PC-9 (cell line): ENCODE measurements around the gene TOMT. TPM values are rescaled to one million over a fixed set of nuclear protein-coding genes. Genes with fewer than 3 reads are reported as not detected.

ENCODE experiments used
- BruUV-seq: library from RNA; stranded (reverse); fragments of 400-500 nt; replicated peaks from 2 replicates; lab custom pipeline; 2021; lab: Mats Ljungman, UMichigan
- CTCF ChIA-PET: fragments of 300-600 bp; sonication (Branson Sonifier 250); formaldehyde crosslinking; loops from one replicate; lab custom pipeline; 2022; ENCODE audit warnings: antibody characterized with exemption; lab: Charles Lee
- POLR2A ChIA-PET: fragments of 300-600 bp; sonication (Branson Sonifier 250); formaldehyde crosslinking; loops from one replicate; lab custom pipeline; 2022; ENCODE audit warnings: antibody characterized with exemption; ENCODE audit not compliant: unreplicated experiment; lab: Charles Lee
- DNase-seq, 2 experiments: peaks; one replicate each; pipeline versions ENCODE4 v3.0.0 to v3.0.0-alpha.2; 2015 to 2022; ENCODE audit warnings: mixed read lengths in 1 of 2
- H2AFZ ChIP-seq: fragments of 200-600 bp; sonication (generic); 2 replicates; pipeline ENCODE4 v1.8.1; 2017; ENCODE audit warnings: antibody characterized with exemption
- H3F3A ChIP-seq: fragments of 200-600 bp; sonication (generic); 2 replicates; pipeline ENCODE4 v1.8.1; 2017; ENCODE audit warnings: antibody characterized with exemption, mild to moderate bottlenecking, low read depth; ENCODE audit not compliant: insufficient read depth
- H3K27ac ChIP-seq: fragments of 200-600 bp; sonication (generic); 2 replicates; pipeline ENCODE4 v1.6.1; 2016; ENCODE audit warnings: mixed run types
- H3K27me3 ChIP-seq: fragments of 200-600 bp; sonication (generic); 2 replicates; pipeline ENCODE4 v1.6.1; 2016; ENCODE audit warnings: low read depth, mixed run types; ENCODE audit not compliant: insufficient read depth
- H3K36me3 ChIP-seq: fragments of 200-600 bp; sonication (generic); 2 replicates; pipeline ENCODE4 v1.6.1; 2016; ENCODE audit warnings: low read depth, mixed run types
- H3K4me1 ChIP-seq: fragments of 200-600 bp; sonication (generic); replicated peaks from 2 replicates; pipeline ENCODE4 v1.6.1; 2016; ENCODE audit warnings: mixed run types; ENCODE audit not compliant: insufficient read depth
- H3K4me2 ChIP-seq: fragments of 200-600 bp; sonication (generic); 2 replicates; pipeline ENCODE4 v1.6.1; 2017; ENCODE audit warnings: mixed run types
- H3K4me3 ChIP-seq: fragments of 200-600 bp; sonication (generic); 2 replicates; pipeline ENCODE4 v1.6.1; 2016; ENCODE audit warnings: mixed run types
- H3K79me2 ChIP-seq: fragments of 200-600 bp; sonication (generic); 2 replicates; pipeline ENCODE4 v1.6.1; 2017; ENCODE audit warnings: low read depth, mixed run types
- H3K9me2 ChIP-seq: fragments of 200-600 bp; sonication (generic); 2 replicates; pipeline ENCODE4 v1.8.1; 2017; ENCODE audit warnings: mild to moderate bottlenecking; ENCODE audit not compliant: insufficient read depth
- H3K9me3 ChIP-seq: fragments of 200-600 bp; sonication (generic); 2 replicates; pipeline ENCODE4 v1.8.1; 2016; ENCODE audit warnings: low read depth; ENCODE audit not compliant: insufficient read depth
- H4K20me1 ChIP-seq: fragments of 200-600 bp; sonication (generic); 2 replicates; pipeline ENCODE4 v1.8.1; 2017; ENCODE audit not compliant: insufficient read depth
- EZH2 ChIP-seq: fragments of 200-600 bp; sonication (generic); IDR thresholded peaks from 2 replicates; pipeline ENCODE4 v1.8.0; 2017; ENCODE audit warnings: antibody characterized with exemption, low read depth
- intact Hi-C: fragments of 100-400 bp; cut with micrococcal nuclease; formaldehyde crosslinking; loops from one replicate; pipeline ENCODE4 v1.10.0; 2022; ENCODE audit not compliant: unreplicated experiment
- total RNA-seq: library from RNA; stranded (reverse); gene quantifications from 2 replicates; pipeline ENCODE4 v1.2.3, GENCODE V29; 2021
- TF ChIP-seq, protein P1 (sequence below): fragments of 200-600 bp; sonication (generic); conservative IDR thresholded peaks from 2 replicates; pipeline ENCODE4 v1.6.1; 2017; ENCODE audit warnings: mixed run types, antibody characterized with exemption, mild to moderate bottlenecking, moderate library complexity

The TOMT gene
- total RNA-seq, 1 experiment from 2014 or later, result not detected

DNA sequence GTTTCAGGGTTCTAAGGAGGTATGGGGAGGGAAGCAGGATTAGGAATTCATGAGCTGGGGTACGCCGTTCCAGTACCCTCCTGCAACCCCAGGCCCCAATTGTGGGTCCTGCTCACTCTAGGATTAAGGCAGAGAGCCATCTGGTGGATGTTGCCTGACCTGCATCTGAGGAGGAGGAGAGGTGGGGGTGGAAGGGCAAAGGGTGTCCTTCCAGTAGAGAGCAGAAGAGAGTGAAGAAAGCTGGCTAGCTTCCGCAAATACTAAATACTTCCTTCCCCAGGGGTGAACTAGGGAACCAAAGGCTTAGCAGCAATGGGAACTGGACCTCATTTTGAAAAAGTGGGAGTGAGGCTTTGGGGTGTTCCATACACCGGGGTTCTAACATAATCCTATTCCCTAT lies 14.4 kb upstream of the TOMT start:
- no peaks in the 10 kb centered on the region for H3K9me2 ChIP-seq
- ChIA-PET CTCF (interaction anchor here (0.7 to 1.9 kb wide), 7 partner anchors 18 to 66 kb away, joined by 3 to 23 read pairs (median 4); no protein-coding TSS in a partner anchor), POLR2A (no interaction called here)
- H3K27me3 ChIP-seq, result no peaks in the 10 kb centered on the region
- intact Hi-C loops, result loop anchor here (1.0 to 5.0 kb wide), 3 partner anchors 66 to 341 kb away; partner anchors contain the start of gene CLPB
- BruUV-seq, result no TSS peak
- H3K9me3 ChIP-seq, result no peaks in the 10 kb centered on the region
- no peaks in the 10 kb centered on the region for H3K4me1 ChIP-seq
- H4K20me1 ChIP-seq, result no peaks in the 10 kb centered on the region
- H3K27ac ChIP-seq, result 0 out of 2 replicates have a peak overlapping the region, but pooled peaks have one; percentile 8
- H3K79me2 ChIP-seq, result no peaks in the 10 kb centered on the region
- no peak overlapping the region for H3K4me3 ChIP-seq
- no peak for TF ChIP-seq EZH2
- TF ChIP-seq, protein P1, sequence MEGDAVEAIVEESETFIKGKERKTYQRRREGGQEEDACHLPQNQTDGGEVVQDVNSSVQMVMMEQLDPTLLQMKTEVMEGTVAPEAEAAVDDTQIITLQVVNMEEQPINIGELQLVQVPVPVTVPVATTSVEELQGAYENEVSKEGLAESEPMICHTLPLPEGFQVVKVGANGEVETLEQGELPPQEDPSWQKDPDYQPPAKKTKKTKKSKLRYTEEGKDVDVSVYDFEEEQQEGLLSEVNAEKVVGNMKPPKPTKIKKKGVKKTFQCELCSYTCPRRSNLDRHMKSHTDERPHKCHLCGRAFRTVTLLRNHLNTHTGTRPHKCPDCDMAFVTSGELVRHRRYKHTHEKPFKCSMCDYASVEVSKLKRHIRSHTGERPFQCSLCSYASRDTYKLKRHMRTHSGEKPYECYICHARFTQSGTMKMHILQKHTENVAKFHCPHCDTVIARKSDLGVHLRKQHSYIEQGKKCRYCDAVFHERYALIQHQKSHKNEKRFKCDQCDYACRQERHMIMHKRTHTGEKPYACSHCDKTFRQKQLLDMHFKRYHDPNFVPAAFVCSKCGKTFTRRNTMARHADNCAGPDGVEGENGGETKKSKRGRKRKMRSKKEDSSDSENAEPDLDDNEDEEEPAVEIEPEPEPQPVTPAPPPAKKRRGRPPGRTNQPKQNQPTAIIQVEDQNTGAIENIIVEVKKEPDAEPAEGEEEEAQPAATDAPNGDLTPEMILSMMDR, result peak; percentile 93
- 0 out of 2 replicates have a peak, but pooled peaks cover 5% of the 10 kb centered on the region for H3K36me3 ChIP-seq
- H3K4me2 ChIP-seq, result no peak overlapping the region
- peak in 1 of 2 experiments; percentile 60 for DNase-seq
- H2AFZ ChIP-seq, result no peak overlapping the region
- H3F3A ChIP-seq, result peaks cover 13% of the 10 kb centered on the region; the same call in 1 of the 2 replicates

DNA sequence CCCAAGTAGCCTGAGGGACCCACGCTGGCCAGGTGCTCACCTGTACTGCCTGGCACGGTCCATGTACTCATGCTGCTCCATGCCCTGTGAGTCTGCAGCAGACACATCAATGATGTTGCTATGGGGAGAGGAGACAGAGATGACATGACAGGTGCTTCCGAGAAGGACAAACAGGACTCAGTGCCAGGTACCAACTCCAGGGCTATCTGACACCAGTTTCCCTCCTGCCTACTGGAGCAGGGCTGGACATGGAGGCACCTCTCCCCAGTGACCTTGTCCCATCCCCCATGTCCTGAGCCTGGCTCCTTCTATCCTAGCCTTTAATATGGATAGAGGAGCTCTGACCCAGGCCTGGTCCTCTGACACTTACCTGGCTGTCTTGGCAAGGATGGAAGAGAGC lies 7.0 kb upstream of the TOMT start:
- no peak overlapping the region for H2AFZ ChIP-seq
- peaks cover 38% of the 10 kb centered on the region for H3K79me2 ChIP-seq
- no peaks in the 10 kb centered on the region for H3K27me3 ChIP-seq
- H4K20me1 ChIP-seq, result no peaks in the 10 kb centered on the region
- BruUV-seq, result no TSS peak
- peaks cover 9% of the 10 kb centered on the region; the same call in 1 of the 2 replicates for H3F3A ChIP-seq
- H3K9me2 ChIP-seq, result no peaks in the 10 kb centered on the region
- no peak for DNase-seq
- intact Hi-C loops, result no loop called here
- H3K27ac ChIP-seq, result no peak overlapping the region
- TF ChIP-seq, protein P1, result no peak
- TF ChIP-seq EZH2, result no peak
- H3K36me3 ChIP-seq, result peaks cover 7% of the 10 kb centered on the region; the same call in 1 of the 2 replicates
- H3K4me1 ChIP-seq, result peaks cover 11% of the 10 kb centered on the region
- ChIA-PET CTCF (no interaction called here), POLR2A (no interaction called here)
- no peak overlapping the region for H3K4me3 ChIP-seq
- H3K4me2 ChIP-seq, result no peak overlapping the region
- no peaks in the 10 kb centered on the region for H3K9me3 ChIP-seq

DNA sequence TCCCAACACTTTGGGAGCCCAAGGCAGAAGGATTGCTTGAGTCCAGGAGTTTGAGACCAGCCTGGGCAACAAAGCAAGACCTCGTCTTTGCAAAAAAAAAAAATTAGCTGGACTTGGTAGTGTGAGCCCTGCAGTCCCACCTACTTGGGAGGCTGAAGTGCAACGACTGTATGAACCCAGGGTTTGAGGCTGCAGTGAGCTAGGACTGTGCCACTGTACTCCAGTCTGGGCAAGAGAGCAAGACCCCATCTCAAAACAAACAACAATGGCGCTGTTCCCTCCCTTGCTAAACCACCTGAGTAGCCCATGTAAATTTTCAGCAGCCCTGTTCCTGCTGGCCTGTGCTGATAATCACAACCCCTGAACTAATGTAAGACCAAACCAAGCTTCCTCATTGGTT lies 5.7 kb upstream of the TOMT start:
- Histone ChIP-seq H3K9me3 (no peaks in the 10 kb centered on the region), H3F3A (peaks cover 15% of the 10 kb centered on the region; the same call in 1 of the 2 replicates), H3K4me3 (no peak overlapping the region), H3K4me2 (no peak overlapping the region), H3K36me3 (peaks cover 7% of the 10 kb centered on the region; the same call in 1 of the 2 replicates), H2AFZ (no peak overlapping the region), H4K20me1 (no peaks in the 10 kb centered on the region), H3K27me3 (no peaks in the 10 kb centered on the region), H3K79me2 (peaks cover 38% of the 10 kb centered on the region), H3K4me1 (peaks cover 13% of the 10 kb centered on the region), H3K9me2 (no peaks in the 10 kb centered on the region), H3K27ac (no peak overlapping the region)
- BruUV-seq, result no TSS peak
- no peak for DNase-seq
- TF ChIP-seq EZH2, result no peak
- TF ChIP-seq, protein P1, result no peak
- intact Hi-C loops, result loop anchor here (5.0 kb wide), 1 partner anchor 82 kb away; no protein-coding TSS in a partner anchor
- ChIA-PET POLR2A (interaction anchor here (0.7 kb wide), 1 partner anchor 15 kb away, joined by 3 read pairs; no protein-coding TSS in a partner anchor), CTCF (no interaction called here)
